ENCODE data around the gene LGALS3BP. TPM values are rescaled to one million over a fixed set of nuclear protein-coding genes. Genes with fewer than 3 reads are reported as not detected.
A peak's percentile ranks its signal among the peaks of the same experiment; 100 is the strongest.

Gene LGALS3BP
- total and polyA plus RNA-seq, 2 of the 13 experiments (the other 11 are each of a cell fraction or from before 2014, with no cell fraction given): 137 to 332 TPM

GRCh38 chr17:78947235-78948149 is 32.2 kb downstream of the LGALS3BP start (continued):
- no peak for TF ChIP-seq PCBP2 (optimal IDR thresholded peaks at IDR 0.05; ENCODE audit: low read depth, low read length, poor library complexity, severe bottlenecking)
- TF ChIP-seq TAF15 (IDR thresholded peaks at IDR 0.05; ENCODE audit: low read depth, low read length, poor library complexity, severe bottlenecking): no peak
- TF ChIP-seq NRL (CRISPR knock-in tag; IDR thresholded peaks at IDR 0.05; ENCODE audit: borderline replicate concordance): peak; percentile 38; the same call in 1 of the 2 replicates
- TF ChIP-seq PRMT3 (CRISPR knock-in tag; IDR thresholded peaks at IDR 0.05; ENCODE audit: borderline replicate concordance, low read depth): no peak
- TF ChIP-seq HNRNPH1 (optimal IDR thresholded peaks at IDR 0.05; ENCODE audit: low read depth, low read length): no peak
- peak; percentile 26 for TF ChIP-seq TEAD3 (CRISPR knock-in tag; optimal IDR thresholded peaks at IDR 0.05; ENCODE audit: borderline replicate concordance)
- TF ChIP-seq SOX6 (IDR thresholded peaks at IDR 0.05): no peak
- peak; percentile 57 for TF ChIP-seq SOX6 (CRISPR knock-in tag; IDR thresholded peaks at IDR 0.05)
- no peak for TF ChIP-seq ZFAT (CRISPR knock-in tag; conservative IDR thresholded peaks at IDR 0.05)
- TF ChIP-seq ZNF597 (CRISPR knock-in tag; IDR thresholded peaks at IDR 0.05): no peak
- no peak for TF ChIP-seq HOMEZ (CRISPR knock-in tag; IDR thresholded peaks at IDR 0.05; ENCODE audit: low read depth)
- no peak for TF ChIP-seq ZSCAN25 (CRISPR knock-in tag; IDR thresholded peaks at IDR 0.05)
- no peak for TF ChIP-seq KDM2A (CRISPR knock-in tag; IDR thresholded peaks at IDR 0.05; ENCODE audit: borderline replicate concordance, low read depth)
- TF ChIP-seq MXD1 (CRISPR knock-in tag; IDR thresholded peaks at IDR 0.05): no peak
- TF ChIP-seq PHF21A (CRISPR knock-in tag; IDR thresholded peaks at IDR 0.05): 0 out of 2 replicates have a peak, but pooled peaks have one; percentile 38
- TF ChIP-seq MED13 (CRISPR knock-in tag; IDR thresholded peaks at IDR 0.05): no peak
- no peak for TF ChIP-seq ZBTB20 (CRISPR knock-in tag; IDR thresholded peaks at IDR 0.05; ENCODE audit: borderline replicate concordance, low read depth)
- TF ChIP-seq MIXL1 (CRISPR knock-in tag; IDR thresholded peaks at IDR 0.05): no peak
- TF ChIP-seq SOX5 (CRISPR knock-in tag; IDR thresholded peaks at IDR 0.05; ENCODE audit: borderline replicate concordance): peak; percentile 50; the same call in 1 of the 2 replicates
- peak; percentile 41; the same call in 1 of the 2 replicates for TF ChIP-seq FOXO1 (CRISPR knock-in tag; IDR thresholded peaks at IDR 0.05)
- TF ChIP-seq ZNF468 (CRISPR knock-in tag; IDR thresholded peaks at IDR 0.05): no peak
- TF ChIP-seq RARA (CRISPR knock-in tag; IDR thresholded peaks at IDR 0.05): peak; percentile 95
- TF ChIP-seq MNT (IDR thresholded peaks at IDR 0.05): no peak
- TF ChIP-seq ISL2 (CRISPR knock-in tag; IDR thresholded peaks at IDR 0.05): peak; percentile 52
- TF ChIP-seq SCMH1 (CRISPR knock-in tag; IDR thresholded peaks at IDR 0.05; ENCODE audit: borderline replicate concordance): no peak
- TF ChIP-seq ZNF180 (CRISPR knock-in tag; IDR thresholded peaks at IDR 0.05; ENCODE audit: borderline replicate concordance, low read depth): no peak
- TF ChIP-seq ZFP62 (CRISPR knock-in tag; IDR thresholded peaks at IDR 0.05): no peak

Measured in HepG2 (cell line).